Gastrocnemius medialis (tissue), 4 donors: ENCODE data around the gene ADAM21. TPM values are rescaled to one million over a fixed set of nuclear protein-coding genes. Genes with fewer than 3 reads are reported as not detected.
"Not testable (repeated sequence)": the region's sequence is repeated elsewhere in the genome, so short reads cannot be mapped to it uniquely, and the experiment has no call there.

ENCODE experiments used
- ATAC-seq, 2 donors: fragments of 150-250 bp; one replicate each; pipeline ENCODE4 v1.9.1; 2016
- DNase-seq, 2 donors: peaks; one replicate each; pipeline ENCODE4 v3.0.0-alpha.2; 2019
- H3K27ac ChIP-seq, 4 donors: fragments of 200-600 bp; sonication (generic); 1 replicate in 1 of 4; 2 replicates in 3 of 4; pipeline ENCODE4 v1.5.1; 2016 to 2018; ENCODE audit warnings: mild to moderate bottlenecking in 2 of 4, moderate library complexity in 1 of 4
- H3K27me3 ChIP-seq, 3 donors: fragments of 200-600 bp; sonication (generic) in 2 of 3; 1 replicate in 1 of 3; 2 replicates in 2 of 3; pipeline versions ENCODE4 v1.5.1 to v1.6.0; 2016 to 2019; ENCODE audit warnings: mild to moderate bottlenecking in 1 of 3, moderate library complexity in 1 of 3
- H3K36me3 ChIP-seq, 2 donors: fragments of 200-600 bp; sonication (generic) in 1 of 2; one replicate each; pipeline ENCODE4 v1.5.1; 2017 to 2018
- H3K4me1 ChIP-seq, 2 donors: fragments of 200-600 bp; sonication (generic) in 1 of 2; one replicate each; pipeline ENCODE4 v1.5.1; 2016 to 2017; ENCODE audit warnings: mild to moderate bottlenecking in 2 of 2
- H3K4me3 ChIP-seq, 4 donors: fragments of 200-600 bp; sonication (generic) in 3 of 4; 1 replicate in 1 of 4; 2 replicates in 3 of 4; pipeline ENCODE4 v1.5.1; 2016 to 2019; ENCODE audit warnings: mild to moderate bottlenecking in 2 of 4
- H3K9me3 ChIP-seq, 3 donors: fragments of 200-600 bp; sonication (generic) in 2 of 3; 1 replicate in 1 of 3; 2 replicates in 2 of 3; pipeline ENCODE4 v1.5.1; 2016 to 2019
- CTCF ChIP-seq, 5 experiments: fragments of 450-650 bp in 3 of 5; fragments of 200-600 bp in 2 of 5; sonication (generic) in 2 of 5; IDR thresholded peaks in 4 of 5; conservative IDR thresholded peaks in 1 of 5; 1 replicate in 4 of 5; 2 replicates in 1 of 5; pipeline ENCODE4 v1.5.1; 2016 to 2019; ENCODE audit warnings: antibody characterized with exemption in 5 of 5, mild to moderate bottlenecking in 3 of 5, moderate library complexity in 3 of 5
- POLR2A ChIP-seq, 2 donors: fragments of 450-650 bp; IDR thresholded peaks; one replicate each; pipeline ENCODE4 v1.6.1; 2017; ENCODE audit warnings: antibody characterized with exemption in 2 of 2, mild to moderate bottlenecking in 2 of 2, moderate library complexity in 2 of 2
- in situ Hi-C, 4 donors: fragments of 200-750 bp; cut with MboI; loops; one replicate each; pipeline versions ENCODE4 v1.15.0 to v1.8.0; 2017; ENCODE audit warnings: low sequenced_read_pairs in 4 of 4
- intact Hi-C: fragments of 100-400 bp; cut with DNase I; formaldehyde crosslinking; loops from one replicate; pipeline ENCODE4 v1.15.1; 2023; ENCODE audit warnings: low total_unique reads
- total RNA-seq, 4 donors: library from RNA; depleted of rRNA; stranded (reverse); fragments of >200 nt; gene quantifications; one replicate each; pipeline versions ENCODE4 v1.1.0 to v1.2.3, GENCODE V29; 2016

ADAM21 gene
- total RNA-seq, 4 donors from 2014 or later, result 0.24 TPM; not detected in 3

- in situ Hi-C loops (no loop called here), intact Hi-C loops (loop anchor here (5.0 kb wide), 1 partner anchor 60 kb away; the partner anchor contains the start of gene COX16)
- Histone ChIP-seq H3K9me3 (no peaks in the 10 kb centered on the region), H3K4me3 (peak within 1 kb of the TSS; percentile 63 to 93 (median 80)), H3K27ac (peak within 1 kb of the TSS; percentile 69 to 85 (median 82)), H3K36me3 (no peaks in the 10 kb centered on the region), H3K4me1 (peaks cover 13 to 19% of the 10 kb centered on the region in 2 donors), H3K27me3 (no peaks in the 10 kb centered on the region)
- ATAC-seq (peak; percentile 97 to 99), DNase-seq (peak; percentile 54 to 82)
- TF ChIP-seq CTCF (IDR thresholded peaks at IDR 0.05 in 4 of 5, conservative IDR thresholded peaks at IDR 0.05 in 1 of 5) (no peak), POLR2A (IDR thresholded peaks at IDR 0.05) (no peak)
Observed at GRCh38 chr14:70416725-70417349, 35.1 kb upstream of the ADAM21 start, which contains the start of gene SYNJ2BP. Gene SYNJ2BP (minus strand): TSS chr14:70417090. CDS start chr14:70416963, 127 bp downstream.

- H3K4me3 ChIP-seq, H3K9me3 ChIP-seq, H3K27ac ChIP-seq, H3K27me3 ChIP-seq, H3K36me3 ChIP-seq, ATAC-seq, in situ Hi-C loops, DNase-seq: not testable (repeated sequence)
- peaks cover 10 to 19% of the 10 kb centered on the region in 2 donors for H3K4me1 ChIP-seq
- intact Hi-C loops, result loop anchor here (5.0 kb wide), 1 partner anchor 62 kb away; the partner anchor contains the start of gene COX16
Observed at GRCh38 chr14:70419270-70419931, 32.6 kb upstream of the ADAM21 start.

GRCh38 chr14:70422538-70422937 lies 29.4 kb upstream of the ADAM21 start:
- TF ChIP-seq POLR2A (IDR thresholded peaks at IDR 0.05) (no peak), CTCF (IDR thresholded peaks at IDR 0.05 in 4 of 5, conservative IDR thresholded peaks at IDR 0.05 in 1 of 5) (no peak)
- Histone ChIP-seq H3K27ac (no peak overlapping the region), H3K4me1 (peaks cover under 1 to 3% of the 10 kb centered on the region in 2 donors), H3K27me3 (no peaks in the 10 kb centered on the region), H3K4me3 (no peak overlapping the region), H3K9me3 (no peaks in the 10 kb centered on the region), H3K36me3 (no peaks in the 10 kb centered on the region)
- intact Hi-C loops, result no loop called here
- DNase-seq (no peak), ATAC-seq (peak; percentile 33 to 91)
- in situ Hi-C loops, result no loop called here

- TF ChIP-seq POLR2A (IDR thresholded peaks at IDR 0.05) (no peak), CTCF (IDR thresholded peaks at IDR 0.05 in 4 of 5, conservative IDR thresholded peaks at IDR 0.05 in 1 of 5) (no peak)
- Histone ChIP-seq H3K27ac (peak overlapping the region in 1 of 4 donors; percentile 43), H3K27me3 (no peaks in the 10 kb centered on the region), H3K4me1 (peaks cover 0 to 3% of the 10 kb centered on the region in 2 donors), H3K4me3 (no peak overlapping the region), H3K9me3 (no peaks in the 10 kb centered on the region), H3K36me3 (no peaks in the 10 kb centered on the region)
- ATAC-seq (peak in 1 of 2 donors; percentile 85), DNase-seq (peak in 1 of 2 donors; percentile 79)
- intact Hi-C loops, result no loop called here
- in situ Hi-C loops, result no loop called here
Observed at GRCh38 chr14:70425354-70425753, 26.6 kb upstream of the ADAM21 start.

- H3K27me3 ChIP-seq, H3K4me1 ChIP-seq, H3K4me3 ChIP-seq, ATAC-seq, H3K27ac ChIP-seq, DNase-seq, H3K36me3 ChIP-seq, intact Hi-C loops, in situ Hi-C loops, H3K9me3 ChIP-seq: not testable (repeated sequence)
Observed at GRCh38 chr14:70426555-70426954, 25.4 kb upstream of the ADAM21 start.
